Thyroid gland (tissue), 4 donors: ENCODE results near the gene PTGER3.

Experiments
- CTCF ChIP-seq, 6 experiments: fragments of 200-600 bp in 3 of 6; fragments of 450-650 bp in 3 of 6; sonication (generic) in 3 of 6; IDR thresholded peaks; one replicate each; pipeline ENCODE4 v1.5.1; 2016 to 2019; ENCODE audit warnings: antibody characterized with exemption in 6 of 6, mild to moderate bottlenecking in 2 of 6, inconsistent platforms in 1 of 6, moderate library complexity in 1 of 6
- POLR2A ChIP-seq, 2 donors: fragments of 450-650 bp; IDR thresholded peaks; one replicate each; pipeline ENCODE4 v1.6.1; 2017; ENCODE audit warnings: antibody characterized with exemption in 2 of 2, mild to moderate bottlenecking in 2 of 2, moderate library complexity in 1 of 2

DNA sequence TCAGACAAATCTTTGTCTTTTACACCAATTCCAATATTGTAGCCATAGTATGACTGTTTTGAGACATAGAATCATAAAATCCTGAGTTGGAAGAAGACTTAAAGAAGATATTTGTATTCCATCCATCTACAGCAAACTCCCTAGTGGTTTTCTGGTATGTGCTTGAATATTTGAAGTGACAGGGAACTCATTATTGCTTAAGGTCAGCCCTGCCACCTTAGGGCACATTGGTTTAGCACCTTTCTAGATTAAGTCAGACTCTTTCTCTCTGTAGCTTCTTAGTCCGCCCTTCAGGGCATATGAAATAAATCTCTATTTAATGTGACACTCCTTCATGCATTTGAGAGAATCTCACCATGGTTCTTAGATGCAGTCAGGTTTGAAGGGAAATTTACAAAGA, 49.8 kb downstream of the PTGER3 start:
- TF ChIP-seq CTCF (IDR thresholded peaks at IDR 0.05) (no peak), POLR2A (IDR thresholded peaks at IDR 0.05) (no peak)
